OCI-LY3 (cell line): Measurements from ENCODE around the gene CD151.

Experiments used
- H2AFZ ChIP-seq: fragments of 200-600, 300-600 bp; shearing (Covaris generic); 2 replicates; pipeline ENCODE4 v1.6.0; 2014; ENCODE audit warnings: antibody characterized with exemption, low read depth, low read length
- H3K27ac ChIP-seq: fragments of 200-600, 300-600 bp; sonication (generic); 2 replicates; pipeline ENCODE4 v1.5.1; 2014; ENCODE audit warnings: mild to moderate bottlenecking, low read length, moderate library complexity, mixed read lengths
- H3K27me3 ChIP-seq: fragments of 200-600, 300-600 bp; sonication (generic); 2 replicates; pipeline ENCODE4 v1.6.1; 2014; ENCODE audit warnings: low read depth, low read length, mixed read lengths
- H3K36me3 ChIP-seq: fragments of 200-600, 300-600 bp; sonication (generic); replicated peaks from 2 replicates; pipeline ENCODE3; 2014; ENCODE audit warnings: low read depth, low read length, mixed read lengths
- H3K4me1 ChIP-seq: fragments of 300-600, 200-600 bp; sonication (generic); 2 replicates; pipeline ENCODE4 v1.6.1; 2014; ENCODE audit warnings: low read length, mixed read lengths
- H3K4me2 ChIP-seq: fragments of 200-600, 300-600 bp; sonication (generic); 2 replicates; pipeline ENCODE4 v1.6.1; 2014; ENCODE audit warnings: low read length, mixed read lengths
- H3K4me3 ChIP-seq: fragments of 300-600, 200-600 bp; sonication (generic); 2 replicates; pipeline ENCODE4 v1.5.1; 2014; ENCODE audit warnings: antibody characterized with exemption, mild to moderate bottlenecking, low read length, moderate library complexity
- H3K79me2 ChIP-seq: fragments of 300-600, 200-600 bp; shearing (Covaris generic); 2 replicates; pipeline ENCODE4 v1.6.1; 2014; ENCODE audit warnings: mild to moderate bottlenecking, low read length, mixed read lengths
- H3K9ac ChIP-seq: fragments of 300-600, 200-600 bp; shearing (Covaris generic); 2 replicates; pipeline ENCODE4 v1.6.0; 2014; ENCODE audit warnings: mild to moderate bottlenecking, low read length, moderate library complexity
- H3K9me3 ChIP-seq: fragments of 200-600, 300-600 bp; shearing (Covaris generic); 2 replicates; pipeline ENCODE4 v1.6.1; 2014; ENCODE audit warnings: low read length, mixed read lengths; ENCODE audit not compliant: insufficient read depth
- H4K20me1 ChIP-seq: fragments of 200-600, 300-600 bp; sonication (generic); 2 replicates; pipeline ENCODE4 v1.6.1; 2016; ENCODE audit warnings: low read length, mixed read lengths; ENCODE audit not compliant: insufficient read depth
- CTCF ChIP-seq: fragments of 200-600, 300-600 bp; sonication (generic); IDR thresholded peaks from 2 replicates; pipeline ENCODE4 v1.5.1; 2014; ENCODE audit warnings: antibody characterized with exemption, low read length, low read depth
- EZH2phosphoT487 ChIP-seq: fragments of 200-600 bp; shearing (Covaris generic); IDR thresholded peaks from 2 replicates; pipeline ENCODE4 v1.6.1; 2018; ENCODE audit warnings: antibody characterized with exemption, mixed run types, low read depth

CD151 gene

DNA sequence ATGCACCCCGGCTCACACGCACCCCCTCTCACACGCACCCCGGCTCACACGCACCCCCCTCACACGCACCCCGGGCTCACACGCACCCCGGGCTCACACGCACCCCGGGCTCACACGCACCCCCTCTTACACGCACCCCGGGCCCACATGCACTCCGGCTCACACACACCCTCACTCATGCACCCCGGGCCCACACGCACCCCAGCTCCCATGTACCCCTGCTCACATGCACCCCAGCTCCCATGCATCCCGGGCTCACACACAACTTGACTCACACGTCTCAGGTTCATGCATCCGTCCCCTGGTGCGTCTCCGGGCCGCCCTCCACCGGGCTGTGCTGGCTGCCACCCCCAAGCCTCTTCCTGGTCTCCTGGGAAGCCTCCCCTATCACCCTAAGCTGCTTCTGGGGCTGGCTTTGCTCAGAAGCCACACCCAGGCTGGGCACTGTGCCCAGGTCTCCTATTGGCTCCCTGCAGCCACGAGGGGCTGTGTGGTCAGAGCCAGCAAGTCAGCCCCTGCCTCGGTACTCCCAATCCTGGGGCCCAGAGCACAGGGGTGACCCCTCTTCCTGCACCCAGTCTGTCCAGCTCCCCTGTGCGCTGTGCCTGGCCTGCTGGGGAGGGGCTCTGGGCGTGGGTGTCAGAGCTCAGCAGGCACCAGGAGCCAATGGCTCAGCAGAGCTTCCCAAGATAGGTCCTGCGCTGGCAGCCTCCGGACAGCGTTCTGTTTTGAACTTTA lies 26.8 kb downstream of the CD151 start:
- Histone ChIP-seq H3K4me1 (no peaks in the 10 kb centered on the region), H3K36me3 (no peaks in the 10 kb centered on the region)

GRCh38 chr11:860234-861104 lies 27.7 kb downstream of the CD151 start:
- no peaks in the 10 kb centered on the region for H3K36me3 ChIP-seq
- no peaks in the 10 kb centered on the region for H3K9me3 ChIP-seq
- no peaks in the 10 kb centered on the region for H3K79me2 ChIP-seq
- no peak overlapping the region for H2AFZ ChIP-seq
- no peak overlapping the region for H3K4me2 ChIP-seq
- no peak for TF ChIP-seq CTCF
- TF ChIP-seq EZH2phosphoT487: no peak
- no peaks in the 10 kb centered on the region for H3K27me3 ChIP-seq
- no peaks in the 10 kb centered on the region for H4K20me1 ChIP-seq
- H3K9ac ChIP-seq: no peak overlapping the region
- H3K4me3 ChIP-seq: no peak overlapping the region
- H3K27ac ChIP-seq: no peak overlapping the region
- no peaks in the 10 kb centered on the region for H3K4me1 ChIP-seq

More for the DNA sequence above, 26.8 kb downstream of the CD151 start:
- Histone ChIP-seq H3K4me2 (no peak overlapping the region), H3K27ac (no peak overlapping the region), H3K9me3 (no peaks in the 10 kb centered on the region), H3K4me3 (no peak overlapping the region), H3K9ac (no peak overlapping the region), H2AFZ (no peak overlapping the region), H3K27me3 (no peaks in the 10 kb centered on the region), H3K79me2 (no peaks in the 10 kb centered on the region), H4K20me1 (no peaks in the 10 kb centered on the region)
- TF ChIP-seq CTCF (no peak), EZH2phosphoT487 (no peak)

DNA sequence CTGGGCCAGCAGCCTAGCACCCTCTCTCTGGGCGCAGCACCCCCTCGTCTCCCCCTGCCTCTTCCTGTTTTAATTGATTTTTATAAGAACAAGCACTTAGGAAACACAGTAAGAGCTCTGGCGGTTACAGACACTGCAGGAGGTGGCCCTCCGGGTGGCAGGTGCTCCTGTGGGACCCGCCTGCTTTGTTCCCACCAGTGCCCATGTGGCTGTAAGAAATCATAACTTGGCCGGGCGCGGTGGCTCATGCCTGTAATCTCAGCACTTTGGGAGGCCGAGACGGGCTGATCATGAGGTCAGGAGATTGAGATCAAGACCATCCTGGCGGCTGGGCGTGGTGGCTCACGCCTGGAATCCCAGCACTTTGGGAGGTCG lies 28.3 kb downstream of the CD151 start:
- Histone ChIP-seq H4K20me1 (no peaks in the 10 kb centered on the region), H3K4me3 (no peak overlapping the region), H3K27ac (no peak overlapping the region), H3K79me2 (no peaks in the 10 kb centered on the region), H2AFZ (no peak overlapping the region), H3K27me3 (no peaks in the 10 kb centered on the region), H3K9me3 (no peaks in the 10 kb centered on the region), H3K4me1 (no peaks in the 10 kb centered on the region), H3K9ac (no peak overlapping the region), H3K36me3 (no peaks in the 10 kb centered on the region), H3K4me2 (no peak overlapping the region)
- TF ChIP-seq CTCF (no peak), EZH2phosphoT487 (no peak)

- Histone ChIP-seq H3K27me3 (no peaks in the 10 kb centered on the region), H4K20me1 (no peaks in the 10 kb centered on the region), H3K9ac (no peak overlapping the region), H3K27ac (no peak overlapping the region), H2AFZ (no peak overlapping the region), H3K4me2 (no peak overlapping the region), H3K9me3 (no peaks in the 10 kb centered on the region), H3K79me2 (no peaks in the 10 kb centered on the region), H3K4me3 (no peak overlapping the region), H3K36me3 (no peaks in the 10 kb centered on the region), H3K4me1 (no peaks in the 10 kb centered on the region)
- TF ChIP-seq CTCF (no peak), EZH2phosphoT487 (no peak)
Observed at GRCh38 chr11:862081-862661, 29.4 kb downstream of the CD151 start.
